HepG2 (cell line): ENCODE results near the gene ARHGAP15.

Experiments
- CTCF ChIP-seq: sonication (generic); formaldehyde crosslinking; IDR thresholded peaks from 2 replicates; pipeline ENCODE4 v1.5.0; 2020; ENCODE audit warnings: mild to moderate bottlenecking, missing genetic modification reagents, moderate library complexity
- HCFC1 ChIP-seq: fragments of 150-350 bp; IDR thresholded peaks from 2 replicates; pipeline ENCODE4 v1.6.1; 2014; ENCODE audit warnings: low read depth, low read length
- NFIB ChIP-seq: sonication (generic); formaldehyde crosslinking; IDR thresholded peaks from 2 replicates; pipeline ENCODE4 v1.9.0; 2021; ENCODE audit warnings: missing genetic modification reagents, mild to moderate bottlenecking, borderline replicate concordance
- SRSF1 ChIP-seq: fragments of 200-400 bp; formaldehyde crosslinking; optimal IDR thresholded peaks from 2 replicates; pipeline ENCODE3; 2017; ENCODE audit warnings: mild to moderate bottlenecking, low read depth, low read length, moderate library complexity
- ZNF142 ChIP-seq: sonication (generic); formaldehyde crosslinking; IDR thresholded peaks from 2 replicates; pipeline ENCODE4 v1.4.0; 2020; ENCODE audit warnings: missing genetic modification reagents
- ZNF281 ChIP-seq: sonication (generic); formaldehyde crosslinking; IDR thresholded peaks from 2 replicates; pipeline ENCODE4 v1.4.0; 2020; ENCODE audit warnings: missing genetic modification reagents, borderline replicate concordance

- no peak for TF ChIP-seq CTCF (CRISPR knock-in tag)
- no peak for TF ChIP-seq ZNF142 (CRISPR knock-in tag)
- TF ChIP-seq ZNF281 (CRISPR knock-in tag), result no peak
- no peak for TF ChIP-seq NFIB (CRISPR knock-in tag)
- no peak for TF ChIP-seq HCFC1
- no peak for TF ChIP-seq SRSF1
These were observed 544.8 kb downstream of the ARHGAP15 start for GRCh38 chr2:143674051-143674450.
